CD4-positive, alpha-beta T cell (primary cell): Measurements from ENCODE around the gene ITPKA. TPM values are rescaled to one million over a fixed set of nuclear protein-coding genes. Genes with fewer than 3 reads are reported as not detected.

Source experiments
- ATAC-seq: fragments of 200-7000 bp; cut with Tn5 transposase; one replicate; pipeline ENCODE4 v1.10.0; 2022; ENCODE audit warnings: mild to moderate bottlenecking; ENCODE audit not compliant: poor library complexity
- CTCF ChIA-PET: fragments of 350-600 bp; sonication (Branson Sonifier 250); formaldehyde crosslinking; loops from one replicate; lab custom pipeline; 2021; ENCODE audit warnings: antibody characterized with exemption, inconsistent platforms; lab: Charles Lee
- POLR2A ChIA-PET: fragments of 350-600 bp; sonication (Branson Sonifier 250); formaldehyde crosslinking; loops from one replicate; lab custom pipeline; 2021; ENCODE audit warnings: antibody characterized with exemption, inconsistent platforms; lab: Charles Lee
- DNase-seq, 14 experiments: peaks; one replicate each; pipeline ENCODE4 v3.0.0-alpha.2; 2013 to 2020; ENCODE audit warnings: mixed read lengths in 2 of 14
- H3K27ac ChIP-seq, 2 donors: one replicate each; pipeline versions ENCODE4 v1.5.1 to v1.7.0; 2013; ENCODE audit warnings: low read length in 2 of 2, low read depth in 1 of 2, mild to moderate bottlenecking in 1 of 2
- H3K27me3 ChIP-seq, 2 experiments: 1 replicate in 1 of 2; 2 replicates in 1 of 2; pipeline versions ENCODE4 v1.6.1 to v1.7.0; 2013; ENCODE audit warnings: low read length in 2 of 2, control low read depth in 1 of 2, mild to moderate bottlenecking in 1 of 2, moderate library complexity in 1 of 2; ENCODE audit not compliant: insufficient read depth in 2 of 2, control insufficient read depth in 1 of 2
- H3K36me3 ChIP-seq: one replicate; pipeline ENCODE4 v1.6.1; 2013; ENCODE audit warnings: low read length, control low read depth; ENCODE audit not compliant: insufficient read depth
- H3K4me1 ChIP-seq: one replicate; pipeline ENCODE4 v1.6.1; 2013; ENCODE audit warnings: low read length, control low read depth; ENCODE audit not compliant: insufficient read depth
- H3K4me3 ChIP-seq: one replicate; pipeline ENCODE4 v1.5.1; 2013; ENCODE audit warnings: mild to moderate bottlenecking, low read length, moderate library complexity
- H3K9me3 ChIP-seq, 2 experiments: 1 replicate in 1 of 2; 2 replicates in 1 of 2; pipeline versions ENCODE4 v1.6.1 to v1.7.0; 2013; ENCODE audit warnings: low read length in 2 of 2, mild to moderate bottlenecking in 2 of 2, control low read depth in 1 of 2, moderate library complexity in 1 of 2; ENCODE audit not compliant: control insufficient read depth in 1 of 2, insufficient read depth in 1 of 2
- H3K27ac Mint-ChIP-seq: one replicate; pipeline ENCODE4 v1.8.0; 2020; ENCODE audit warnings: mixed read lengths
- H3K27me3 Mint-ChIP-seq: one replicate; pipeline ENCODE4 v1.8.0; 2021; ENCODE audit warnings: mixed read lengths
- H3K36me3 Mint-ChIP-seq: one replicate; pipeline ENCODE4 v1.8.0; 2021; ENCODE audit warnings: low read depth, mixed read lengths
- H3K4me1 Mint-ChIP-seq: one replicate; pipeline ENCODE4 v1.8.0; 2021; ENCODE audit warnings: low read depth, mixed read lengths
- H3K4me3 Mint-ChIP-seq: one replicate; pipeline ENCODE4 v1.8.0; 2020; ENCODE audit warnings: mild to moderate bottlenecking, mixed read lengths
- H3K9me3 Mint-ChIP-seq: one replicate; pipeline ENCODE4 v1.8.0; 2020; ENCODE audit warnings: mixed read lengths
- CTCF ChIP-seq: fragments of 200-600 bp; IDR thresholded peaks from one replicate; pipeline ENCODE4 v1.8.0; 2022; ENCODE audit warnings: antibody characterized with exemption, mild to moderate bottlenecking
- intact Hi-C, 2 experiments: fragments of 100-400 bp; cut with DNase I in 1 of 2; cut with micrococcal nuclease in 1 of 2; formaldehyde crosslinking; loops; one replicate each; pipeline versions ENCODE4 v1.15.1 to v1.9.0; 2023 to 2025; cut with DNase I, micrococcal nuclease
- total RNA-seq, 174 experiments: library from RNA in 2 of 174; stranded (reverse) in 2 of 174; gene quantifications; one replicate each; pipeline ENCODE4 v1.2.3 and lab custom pipeline; 2021 to 2026

Gene ITPKA
- total RNA-seq, 2 experiments from 2014 or later, result not detected

- intact Hi-C loops, result no loop called here
- ChIA-PET CTCF (no interaction called here), POLR2A (no interaction called here)
- DNase-seq (no peak), ATAC-seq (no peak)
- H3K4me3 ChIP-seq, result no peak overlapping the region
- H3K4me1 ChIP-seq, result peaks cover 20% of the 10 kb centered on the region
- Mint-ChIP-seq H3K4me3 (no peak overlapping the region), H3K36me3 (peaks cover 21% of the 10 kb centered on the region), H3K27ac (no peak overlapping the region), H3K9me3 (no peaks in the 10 kb centered on the region), H3K4me1 (peaks cover 17% of the 10 kb centered on the region), H3K27me3 (peaks cover 7% of the 10 kb centered on the region)
- no peaks in the 10 kb centered on the region for H3K36me3 ChIP-seq
- H3K9me3 ChIP-seq, result no peaks in the 10 kb centered on the region
- H3K27ac ChIP-seq, result no peak overlapping the region
- H3K27me3 ChIP-seq, result no peaks in the 10 kb centered on the region
- no peak for TF ChIP-seq CTCF
Observed at GRCh38 chr15:41486286-41486685, 7.4 kb upstream of the ITPKA start.

GRCh38 chr15:41487381-41487780 is 6.3 kb upstream of the ITPKA start:
- intact Hi-C loops, result no loop called here
- CTCF ChIA-PET, result no interaction called here
- H3K36me3 ChIP-seq, result no peaks in the 10 kb centered on the region
- no peaks in the 10 kb centered on the region for H3K9me3 ChIP-seq
- H3K4me1 ChIP-seq, result peaks cover 20% of the 10 kb centered on the region
- H3K27me3 ChIP-seq, result peaks cover 0 to under 1% of the 10 kb centered on the region in 2 experiments
- Mint-ChIP-seq H3K27me3 (peaks cover 18% of the 10 kb centered on the region), H3K9me3 (no peaks in the 10 kb centered on the region), H3K27ac (no peak overlapping the region), H3K4me1 (peaks cover 17% of the 10 kb centered on the region), H3K4me3 (no peak overlapping the region), H3K36me3 (peaks cover 11% of the 10 kb centered on the region)
- no peak overlapping the region for H3K27ac ChIP-seq
- DNase-seq, result no peak
- TF ChIP-seq CTCF, result no peak
- POLR2A ChIA-PET, result no interaction called here
- H3K4me3 ChIP-seq, result no peak overlapping the region
- no peak for ATAC-seq

GRCh38 chr15:41487802-41488201 is 5.9 kb upstream of the ITPKA start:
- ChIA-PET POLR2A (no interaction called here), CTCF (no interaction called here)
- Mint-ChIP-seq H3K36me3 (peaks cover 7% of the 10 kb centered on the region), H3K27ac (no peak overlapping the region), H3K4me1 (peaks cover 19% of the 10 kb centered on the region), H3K9me3 (no peaks in the 10 kb centered on the region), H3K27me3 (peaks cover 22% of the 10 kb centered on the region), H3K4me3 (no peak overlapping the region)
- peaks cover 22% of the 10 kb centered on the region for H3K4me1 ChIP-seq
- H3K4me3 ChIP-seq, result no peak overlapping the region
- no peak for TF ChIP-seq CTCF
- H3K27ac ChIP-seq, result no peak overlapping the region
- no peak for DNase-seq
- no peak for ATAC-seq
- no peaks in the 10 kb centered on the region for H3K9me3 ChIP-seq
- H3K36me3 ChIP-seq, result no peaks in the 10 kb centered on the region
- intact Hi-C loops, result no loop called here
- peaks cover 0 to 5% of the 10 kb centered on the region in 2 experiments for H3K27me3 ChIP-seq
